Stomach (tissue), 9 donors: ENCODE measurements around the gene ENTPD2. TPM values are rescaled to one million over a fixed set of nuclear protein-coding genes. Genes with fewer than 3 reads are reported as not detected.

ENCODE experiments used
- DNase-seq, 2 donors: peaks; one replicate each; pipeline versions ENCODE4 v3.0.0 to v3.0.0-alpha.2; 2013 to 2019
- H3K27ac ChIP-seq, 5 donors: fragments of 200-600 bp in 4 of 5; sonication (generic) in 4 of 5; one replicate each; pipeline ENCODE4 v1.5.1; 2013 to 2019; ENCODE audit warnings: mild to moderate bottlenecking in 1 of 5, moderate library complexity in 1 of 5
- H3K27me3 ChIP-seq, 3 donors: fragments of 200-600 bp; sonication (generic); one replicate each; pipeline ENCODE4 v1.5.1; 2017 to 2019; ENCODE audit warnings: mixed run types in 1 of 3
- H3K36me3 ChIP-seq, 4 donors: fragments of 200-600 bp; sonication (generic); 1 replicate in 3 of 4; 2 replicates in 1 of 4; pipeline ENCODE4 v1.5.1; 2016 to 2019
- H3K4me1 ChIP-seq, 4 donors: fragments of 200-600 bp; sonication (generic); one replicate each; pipeline ENCODE4 v1.5.1; 2016 to 2019
- H3K4me3 ChIP-seq, 4 donors: fragments of 200-600 bp; sonication (generic) in 3 of 4; one replicate each; pipeline ENCODE4 v1.5.1; 2016 to 2019; ENCODE audit warnings: mild to moderate bottlenecking in 1 of 4
- H3K9me3 ChIP-seq, 4 donors: fragments of 200-600 bp; sonication (generic); one replicate each; pipeline ENCODE4 v1.5.1; 2016 to 2019
- EP300 ChIP-seq: sonication (generic); formaldehyde crosslinking; IDR thresholded peaks from one replicate; pipeline ENCODE4 v1.6.1; 2017; ENCODE audit warnings: antibody characterized with exemption
- POLR2A ChIP-seq, 4 donors: fragments of 450-650 bp; IDR thresholded peaks; one replicate each; pipeline ENCODE4 v1.6.1; 2016; ENCODE audit warnings: antibody characterized with exemption in 4 of 4, control low read depth in 2 of 4, mild to moderate bottlenecking in 1 of 4, moderate library complexity in 1 of 4
- POLR2AphosphoS5 ChIP-seq, 3 donors: sonication (generic); formaldehyde crosslinking; IDR thresholded peaks; one replicate each; pipeline ENCODE4 v1.6.1; 2016; ENCODE audit warnings: antibody characterized with exemption in 3 of 3
- WGBS, 5 donors: extraction: QIAGEN DNeasy Blood & Tissue Kit in 3 of 5; methylation state at CpG; one replicate each; pipeline versions ENCODE4 v1.1.5 to v1.1.7; 2013 to 2018; 5-methylcytosine and 5-hydroxymethylcytosine counted together
- intact Hi-C: fragments of 100-400 bp; cut with DNase I; formaldehyde crosslinking; loops from one replicate; pipeline ENCODE4 v1.15.1; 2023; ENCODE audit warnings: low total_unique reads
- polyA plus RNA-seq, 3 donors: library from polyadenylated mRNA; stranded (reverse); fragments of 200-250 nt; gene quantifications; one replicate each; pipeline ENCODE4 v1.2.3, GENCODE V29; 2013
- total RNA-seq, 5 donors: library from RNA; depleted of rRNA; stranded (reverse); fragments of >200 nt; gene quantifications; one replicate each; pipeline versions ENCODE4 v1.1.0 to v1.2.3, GENCODE V29; 2014 to 2016
- TF ChIP-seq, protein P1 (sequence below), 7 experiments: fragments of 450-650 bp in 4 of 7; fragments of 200-600 bp in 3 of 7; sonication (generic) in 3 of 7; IDR thresholded peaks; one replicate each; pipeline ENCODE4 v1.5.1; 2016 to 2019; ENCODE audit warnings: antibody characterized with exemption in 7 of 7, control low read depth in 2 of 7, mild to moderate bottlenecking in 1 of 7
- donor health status: healthy with polysubstance abuse.
- donor health status: Bipolar disorder and iron deficiency.
- donor health status: healthy.

ENTPD2 gene
- total and polyA plus RNA-seq, 8 donors = 2.0 to 11.3 (median 3.5) TPM; not detected in 1

DNA sequence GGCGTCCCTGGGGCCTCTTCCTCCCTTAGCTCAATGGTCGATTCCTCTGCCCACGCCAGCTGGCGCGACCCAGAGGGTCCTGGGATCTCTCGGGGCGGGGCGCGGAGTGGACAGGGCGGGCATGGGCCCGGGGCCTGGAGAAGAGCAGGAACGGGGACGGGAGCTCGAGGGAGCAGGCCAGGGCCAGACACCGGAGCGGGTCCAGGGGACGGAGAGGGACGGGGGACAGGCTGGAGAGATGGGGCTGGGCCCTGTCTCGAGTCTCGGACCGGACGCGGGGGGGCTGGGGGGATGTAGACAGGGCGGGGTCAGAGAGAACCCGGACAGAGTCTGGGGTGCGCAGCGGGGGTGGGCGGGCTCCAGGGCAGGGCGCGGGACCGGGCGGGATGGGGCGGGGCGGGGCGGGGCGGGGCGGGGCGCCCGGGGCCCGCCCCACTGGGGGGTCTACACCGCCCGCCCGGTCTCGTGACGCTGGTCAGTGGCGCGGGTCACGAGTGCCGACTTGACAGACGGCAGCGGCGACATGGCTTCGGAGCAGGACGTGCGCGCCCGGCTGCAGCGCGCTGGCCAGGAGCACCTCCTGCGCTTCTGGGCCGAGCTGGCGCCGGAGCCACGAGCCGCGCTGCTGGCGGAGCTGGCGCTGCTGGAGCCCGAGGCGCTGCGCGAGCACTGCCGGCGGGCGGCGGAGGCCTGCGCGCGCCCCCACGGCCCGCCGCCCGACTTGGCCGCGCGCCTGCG lies 23.3 kb upstream of the ENTPD2 start, which contains the start of gene UAP1L1:
TSS of gene UAP1L1 (plus strand) at position 508 of the 738 bp plus-strand sequence. CDS start at position 524, 16 bp downstream.
- intact Hi-C loops = no loop called here
- peak in 2 of 3 donors; percentile 62 to 64 for TF ChIP-seq POLR2AphosphoS5 (IDR thresholded peaks at IDR 0.05)
- TF ChIP-seq, protein P1, sequence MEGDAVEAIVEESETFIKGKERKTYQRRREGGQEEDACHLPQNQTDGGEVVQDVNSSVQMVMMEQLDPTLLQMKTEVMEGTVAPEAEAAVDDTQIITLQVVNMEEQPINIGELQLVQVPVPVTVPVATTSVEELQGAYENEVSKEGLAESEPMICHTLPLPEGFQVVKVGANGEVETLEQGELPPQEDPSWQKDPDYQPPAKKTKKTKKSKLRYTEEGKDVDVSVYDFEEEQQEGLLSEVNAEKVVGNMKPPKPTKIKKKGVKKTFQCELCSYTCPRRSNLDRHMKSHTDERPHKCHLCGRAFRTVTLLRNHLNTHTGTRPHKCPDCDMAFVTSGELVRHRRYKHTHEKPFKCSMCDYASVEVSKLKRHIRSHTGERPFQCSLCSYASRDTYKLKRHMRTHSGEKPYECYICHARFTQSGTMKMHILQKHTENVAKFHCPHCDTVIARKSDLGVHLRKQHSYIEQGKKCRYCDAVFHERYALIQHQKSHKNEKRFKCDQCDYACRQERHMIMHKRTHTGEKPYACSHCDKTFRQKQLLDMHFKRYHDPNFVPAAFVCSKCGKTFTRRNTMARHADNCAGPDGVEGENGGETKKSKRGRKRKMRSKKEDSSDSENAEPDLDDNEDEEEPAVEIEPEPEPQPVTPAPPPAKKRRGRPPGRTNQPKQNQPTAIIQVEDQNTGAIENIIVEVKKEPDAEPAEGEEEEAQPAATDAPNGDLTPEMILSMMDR (IDR thresholded peaks at IDR 0.05) = no peak
- no peak for TF ChIP-seq POLR2A (IDR thresholded peaks at IDR 0.05)
- peak within 1 kb of the TSS; percentile 55 to 85 (median 70) for H3K4me3 ChIP-seq
- peaks cover 18 to 35% (median 33%) of the 10 kb centered on the region in 4 donors for H3K4me1 ChIP-seq
- H3K9me3 ChIP-seq = no peaks in the 10 kb centered on the region
- H3K27ac ChIP-seq = peak within 1 kb of the TSS; percentile 64 to 75 (median 69)
- DNase-seq = peak; percentile 78 to 84
- peaks cover 15 to 37% (median 35%) of the 10 kb centered on the region in 4 donors for H3K36me3 ChIP-seq
- WGBS, 5 donors = 2 to 3% (median 2%) methylated on average over 47 to 84 of the region's 87 CpGs
- peaks cover 0 to 31% (median 0%) of the 10 kb centered on the region in 3 donors for H3K27me3 ChIP-seq

DNA sequence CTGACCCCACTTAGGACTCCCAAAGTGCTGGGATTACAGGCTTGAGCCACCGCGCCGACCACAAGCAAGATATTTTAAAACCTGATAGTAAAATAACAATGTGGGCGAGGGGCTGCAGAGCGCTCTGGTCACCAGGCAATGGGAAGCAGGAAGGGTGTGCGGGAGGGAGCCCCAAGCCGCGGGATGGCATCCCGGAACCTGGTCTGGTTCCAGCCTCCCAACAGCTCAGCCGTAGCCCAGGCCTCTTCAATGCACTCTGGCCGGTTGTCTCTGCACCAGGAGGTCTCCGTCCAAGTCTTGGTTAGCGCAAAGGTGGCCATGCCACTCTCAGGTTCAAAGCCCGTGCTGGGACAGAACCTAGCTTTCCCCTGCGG lies 22.8 kb upstream of the ENTPD2 start:
- Histone ChIP-seq H3K9me3 (no peaks in the 10 kb centered on the region), H3K4me3 (peak overlapping the region; percentile 55 to 85 (median 70)), H3K27ac (peak overlapping the region; percentile 22 to 75 (median 67)), H3K27me3 (peaks cover 0 to 31% (median 0%) of the 10 kb centered on the region in 3 donors), H3K4me1 (peaks cover 18 to 36% (median 33%) of the 10 kb centered on the region in 4 donors), H3K36me3 (peaks cover 15 to 32% (median 30%) of the 10 kb centered on the region in 4 donors)
- DNase-seq = no peak
- intact Hi-C loops = no loop called here
- 70 to 78% (median 73%) methylated on average over 14 to 15 of the region's 15 CpGs for WGBS, 5 donors
- no peak for TF ChIP-seq POLR2AphosphoS5 (IDR thresholded peaks at IDR 0.05)
- no peak for TF ChIP-seq EP300
- TF ChIP-seq, protein P1 (IDR thresholded peaks at IDR 0.05) = no peak
- TF ChIP-seq POLR2A (IDR thresholded peaks at IDR 0.05) = no peak

DNA sequence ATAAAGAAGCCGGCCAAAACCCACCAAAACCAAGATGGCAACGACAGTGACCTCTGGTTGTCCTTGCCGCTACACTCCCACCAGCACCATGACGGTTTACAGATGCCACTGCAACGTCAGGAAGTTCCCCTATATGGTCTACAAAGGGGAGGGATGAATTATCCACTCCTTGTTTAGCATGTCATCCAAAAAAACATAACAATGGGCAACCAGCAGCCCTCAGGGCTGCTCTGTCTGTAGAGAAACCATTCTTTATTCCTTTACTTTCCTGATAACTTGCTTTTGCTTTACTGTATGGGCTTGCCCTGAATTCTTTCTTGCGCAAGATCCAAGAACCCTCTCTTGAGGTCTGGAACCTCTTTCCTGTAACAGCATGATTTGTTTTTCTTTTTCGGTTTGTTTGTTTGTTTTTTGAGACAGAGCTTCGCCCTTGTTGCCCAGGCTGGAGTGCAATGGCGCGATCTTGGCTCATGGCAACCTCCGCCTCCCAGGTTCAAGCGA lies 21.5 kb upstream of the ENTPD2 start:
- H3K27ac ChIP-seq = no peak overlapping the region
- H3K4me3 ChIP-seq = no peak overlapping the region
- TF ChIP-seq, protein P1 (IDR thresholded peaks at IDR 0.05) = no peak
- TF ChIP-seq POLR2AphosphoS5 (IDR thresholded peaks at IDR 0.05) (no peak), EP300 (no peak), POLR2A (IDR thresholded peaks at IDR 0.05) (no peak)
- 81 to 90% (median 85%) methylated on average over 12 of the region's 12 CpGs for WGBS, 5 donors
- H3K27me3 ChIP-seq = peaks cover 0 to 31% (median 0%) of the 10 kb centered on the region in 3 donors
- peaks cover 7 to 19% (median 17%) of the 10 kb centered on the region in 4 donors for H3K36me3 ChIP-seq
- H3K4me1 ChIP-seq = peaks cover 29 to 49% (median 44%) of the 10 kb centered on the region in 4 donors
- intact Hi-C loops = no loop called here
- DNase-seq = peak in 1 of 2 donors; percentile 1
- H3K9me3 ChIP-seq = no peaks in the 10 kb centered on the region

DNA sequence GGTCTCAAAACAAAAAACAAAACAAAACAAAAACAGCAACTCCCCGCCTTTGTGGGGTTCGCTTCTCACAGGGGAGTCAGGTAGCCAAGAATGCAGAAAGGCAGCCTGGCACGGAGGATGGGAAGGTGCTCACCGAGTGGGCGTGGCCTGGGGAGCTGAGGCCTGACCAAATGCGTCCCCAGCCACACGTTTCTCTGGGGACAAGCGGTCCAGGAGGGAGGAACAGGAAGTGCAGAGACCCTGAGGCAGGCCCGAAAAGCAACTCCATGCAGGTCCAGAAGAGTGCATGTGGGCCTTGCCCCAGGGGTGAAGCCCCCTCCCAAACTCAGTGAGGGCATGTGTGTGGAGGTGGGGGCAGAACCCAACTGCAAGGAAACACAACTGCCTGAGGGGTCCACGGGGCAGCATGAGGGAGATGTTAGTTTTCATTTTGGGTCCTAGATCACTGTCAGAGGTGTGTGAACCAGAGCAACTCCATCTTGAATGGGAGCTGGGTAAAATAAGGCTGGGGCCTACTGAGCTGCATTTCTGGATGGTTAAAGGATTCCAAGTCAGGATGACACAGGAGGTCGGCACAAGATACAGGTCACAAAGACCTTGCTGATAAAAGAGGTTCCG lies 20.9 kb upstream of the ENTPD2 start:
- H3K9me3 ChIP-seq = no peaks in the 10 kb centered on the region
- peak in 1 of 2 donors; percentile 12 for DNase-seq
- H3K36me3 ChIP-seq = peaks cover 2 to 13% (median 11%) of the 10 kb centered on the region in 4 donors
- intact Hi-C loops = no loop called here
- H3K4me3 ChIP-seq = no peak overlapping the region
- 55 to 79% (median 70%) methylated on average over 12 of the region's 12 CpGs for WGBS, 5 donors
- H3K4me1 ChIP-seq = peaks cover 34 to 53% (median 42%) of the 10 kb centered on the region in 4 donors
- no peak for TF ChIP-seq POLR2AphosphoS5 (IDR thresholded peaks at IDR 0.05)
- no peak for TF ChIP-seq POLR2A (IDR thresholded peaks at IDR 0.05)
- TF ChIP-seq, protein P1 (IDR thresholded peaks at IDR 0.05) = no peak
- H3K27me3 ChIP-seq = peaks cover 0 to 36% (median under 1%) of the 10 kb centered on the region in 3 donors
- H3K27ac ChIP-seq = no peak overlapping the region
